Esophagus muscularis mucosa (tissue), 3 donors: ENCODE measurements around the gene ITPR3.

Experiments
- CTCF ChIP-seq, 3 experiments: fragments of 200-600 bp in 2 of 3; fragments of 450-650 bp in 1 of 3; sonication (generic) in 2 of 3; IDR thresholded peaks; one replicate each; pipeline ENCODE4 v1.5.1; 2017 to 2019; ENCODE audit warnings: antibody characterized with exemption in 3 of 3, mild to moderate bottlenecking in 2 of 3, moderate library complexity in 1 of 3
- POLR2A ChIP-seq: fragments of 450-650 bp; IDR thresholded peaks from one replicate; pipeline ENCODE4 v1.6.1; 2017; ENCODE audit warnings: antibody characterized with exemption, moderate library complexity, mild to moderate bottlenecking, low read depth

GRCh38 chr6:33742837-33743236 is 121.7 kb downstream of the ITPR3 start:
- TF ChIP-seq POLR2A (no peak), CTCF (IDR thresholded peaks at IDR 0.05) (no peak)
